OCI-LY7 (cell line): ENCODE measurements around the gene UGT1A3.

Experiments
- EZH2phosphoT487 ChIP-seq: fragments of 200-600 bp; sonication (generic); IDR thresholded peaks from 2 replicates; pipeline ENCODE4 v1.6.1; 2018; ENCODE audit warnings: low read depth, borderline replicate concordance, mild to moderate bottlenecking, mixed run types, antibody characterized with exemption, low read length, moderate library complexity, mixed read lengths
- TF ChIP-seq, protein P1 (sequence below): fragments of 200-600 bp; sonication (generic); conservative IDR thresholded peaks from 2 replicates; pipeline ENCODE4 v1.5.1; 2014; ENCODE audit warnings: mild to moderate bottlenecking, antibody characterized with exemption, low read length, moderate library complexity, mixed read lengths

DNA sequence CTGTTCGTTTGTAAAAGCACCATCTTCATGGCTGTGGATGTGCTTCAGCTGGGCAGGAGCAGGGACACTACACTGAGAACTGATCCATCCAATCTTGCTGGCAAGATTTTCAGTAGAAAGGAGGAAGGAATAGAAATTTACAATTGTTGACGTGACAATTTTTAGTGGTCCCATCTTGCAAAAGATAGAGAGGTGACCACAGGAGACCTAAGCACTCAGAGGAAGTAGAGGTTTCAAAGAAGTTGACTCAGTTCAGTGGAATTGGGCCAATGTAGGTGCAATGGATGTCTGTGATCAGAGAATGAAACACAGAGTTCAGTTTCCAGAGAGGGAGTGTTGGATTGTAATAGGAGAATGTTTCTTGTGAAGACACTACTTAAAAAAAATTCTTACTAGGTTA, 14.7 kb upstream of the UGT1A3 start:
- TF ChIP-seq, protein P1, sequence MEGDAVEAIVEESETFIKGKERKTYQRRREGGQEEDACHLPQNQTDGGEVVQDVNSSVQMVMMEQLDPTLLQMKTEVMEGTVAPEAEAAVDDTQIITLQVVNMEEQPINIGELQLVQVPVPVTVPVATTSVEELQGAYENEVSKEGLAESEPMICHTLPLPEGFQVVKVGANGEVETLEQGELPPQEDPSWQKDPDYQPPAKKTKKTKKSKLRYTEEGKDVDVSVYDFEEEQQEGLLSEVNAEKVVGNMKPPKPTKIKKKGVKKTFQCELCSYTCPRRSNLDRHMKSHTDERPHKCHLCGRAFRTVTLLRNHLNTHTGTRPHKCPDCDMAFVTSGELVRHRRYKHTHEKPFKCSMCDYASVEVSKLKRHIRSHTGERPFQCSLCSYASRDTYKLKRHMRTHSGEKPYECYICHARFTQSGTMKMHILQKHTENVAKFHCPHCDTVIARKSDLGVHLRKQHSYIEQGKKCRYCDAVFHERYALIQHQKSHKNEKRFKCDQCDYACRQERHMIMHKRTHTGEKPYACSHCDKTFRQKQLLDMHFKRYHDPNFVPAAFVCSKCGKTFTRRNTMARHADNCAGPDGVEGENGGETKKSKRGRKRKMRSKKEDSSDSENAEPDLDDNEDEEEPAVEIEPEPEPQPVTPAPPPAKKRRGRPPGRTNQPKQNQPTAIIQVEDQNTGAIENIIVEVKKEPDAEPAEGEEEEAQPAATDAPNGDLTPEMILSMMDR, result no peak
- TF ChIP-seq EZH2phosphoT487, result no peak
